ENCODE measurements around the gene PIEZO1.

DNA sequence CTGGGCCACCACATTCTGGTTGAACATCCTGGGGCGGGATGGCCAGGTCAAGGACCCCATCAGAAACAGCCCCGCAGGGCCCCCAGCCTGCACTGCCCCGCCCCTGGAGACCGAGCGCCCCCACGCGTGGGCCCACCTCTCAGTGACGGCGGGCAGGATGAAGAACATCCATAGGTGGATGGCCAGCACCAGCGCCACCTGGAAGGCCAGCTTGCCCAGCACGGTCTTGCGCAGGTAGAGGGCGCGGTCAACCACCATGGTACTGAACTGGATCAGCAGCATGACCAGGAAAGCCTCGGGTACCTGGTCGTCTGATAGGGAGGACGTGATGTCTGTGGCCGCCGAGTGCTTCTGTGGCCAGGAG is 65.1 kb downstream of the PIEZO1 start:
- TF ChIP-seq POLR2A (IDR thresholded peaks at IDR 0.05) (no peak), EP300 (IDR thresholded peaks at IDR 0.05) (no peak)
